Upper lobe of left lung (tissue), 4 donors: ENCODE data around the gene MACROD2.

Experiments
- EP300 ChIP-seq, 4 donors: sonication (generic); formaldehyde crosslinking; IDR thresholded peaks; one replicate each; pipeline ENCODE4 v1.5.1; 2017; ENCODE audit warnings: antibody characterized with exemption in 4 of 4, control low read depth in 2 of 4
- POLR2A ChIP-seq, 4 donors: fragments of 450-650 bp; IDR thresholded peaks; one replicate each; pipeline ENCODE4 v1.5.1; 2016 to 2017; ENCODE audit warnings: antibody characterized with exemption in 4 of 4, mild to moderate bottlenecking in 2 of 4
- POLR2AphosphoS5 ChIP-seq, 2 donors: sonication (generic); formaldehyde crosslinking; IDR thresholded peaks; one replicate each; pipeline ENCODE4 v1.5.1; 2017; ENCODE audit warnings: antibody characterized with exemption in 2 of 2
- TF ChIP-seq, protein P1 (sequence below), 6 experiments: fragments of 450-650 bp in 4 of 6; fragments of 200-600 bp in 2 of 6; sonication (generic) in 2 of 6; IDR thresholded peaks; one replicate each; pipeline ENCODE4 v1.5.1; 2016 to 2019; ENCODE audit warnings: antibody characterized with exemption in 6 of 6

DNA sequence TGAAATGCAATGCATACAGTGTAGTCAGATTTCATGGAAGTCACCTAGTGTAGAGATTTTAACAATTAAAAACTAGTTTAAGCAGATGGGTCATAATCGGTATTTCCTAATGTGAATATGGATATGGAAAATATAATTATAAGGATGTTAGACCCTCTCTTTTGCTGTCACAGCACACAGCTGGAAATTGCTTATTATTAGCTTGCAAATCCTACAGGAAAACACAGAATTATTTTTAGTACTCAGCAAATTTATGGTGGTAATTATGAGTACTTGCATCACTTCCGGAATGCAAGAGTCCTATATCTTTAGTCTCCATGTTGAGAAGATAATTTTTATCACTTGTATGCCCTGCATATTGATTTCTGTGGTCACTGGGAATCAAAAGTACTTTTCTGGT is 1584.4 kb downstream of the MACROD2 start:
- no peak for TF ChIP-seq EP300 (IDR thresholded peaks at IDR 0.05)
- TF ChIP-seq, protein P1, sequence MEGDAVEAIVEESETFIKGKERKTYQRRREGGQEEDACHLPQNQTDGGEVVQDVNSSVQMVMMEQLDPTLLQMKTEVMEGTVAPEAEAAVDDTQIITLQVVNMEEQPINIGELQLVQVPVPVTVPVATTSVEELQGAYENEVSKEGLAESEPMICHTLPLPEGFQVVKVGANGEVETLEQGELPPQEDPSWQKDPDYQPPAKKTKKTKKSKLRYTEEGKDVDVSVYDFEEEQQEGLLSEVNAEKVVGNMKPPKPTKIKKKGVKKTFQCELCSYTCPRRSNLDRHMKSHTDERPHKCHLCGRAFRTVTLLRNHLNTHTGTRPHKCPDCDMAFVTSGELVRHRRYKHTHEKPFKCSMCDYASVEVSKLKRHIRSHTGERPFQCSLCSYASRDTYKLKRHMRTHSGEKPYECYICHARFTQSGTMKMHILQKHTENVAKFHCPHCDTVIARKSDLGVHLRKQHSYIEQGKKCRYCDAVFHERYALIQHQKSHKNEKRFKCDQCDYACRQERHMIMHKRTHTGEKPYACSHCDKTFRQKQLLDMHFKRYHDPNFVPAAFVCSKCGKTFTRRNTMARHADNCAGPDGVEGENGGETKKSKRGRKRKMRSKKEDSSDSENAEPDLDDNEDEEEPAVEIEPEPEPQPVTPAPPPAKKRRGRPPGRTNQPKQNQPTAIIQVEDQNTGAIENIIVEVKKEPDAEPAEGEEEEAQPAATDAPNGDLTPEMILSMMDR (IDR thresholded peaks at IDR 0.05) = no peak
- no peak for TF ChIP-seq POLR2A (IDR thresholded peaks at IDR 0.05)
- TF ChIP-seq POLR2AphosphoS5 (IDR thresholded peaks at IDR 0.05) = no peak
